Measurements from ENCODE around the gene DHCR24.

GRCh38 chr1:54883349-54884102, 3.5 kb downstream of the DHCR24 start:
- TF ChIP-seq CTCF (conservative IDR thresholded peaks at IDR 0.05; ENCODE audit: low read length): no peak
- no peak for TF ChIP-seq EZH2phosphoT487 (IDR thresholded peaks at IDR 0.05; ENCODE audit: borderline replicate concordance)

Data from Loucy (cell line).